Activated effector memory CD4-positive, alpha-beta T cell treated with anti-CD3 and anti-CD28 coated beads, Interleukin-2, amount 50 U/mL, for 16 hours (primary cell): ENCODE results near the gene NDUFA13.
"Not testable (repeated sequence)": the region's sequence is repeated elsewhere in the genome, so short reads cannot be mapped to it uniquely, and the experiment has no call there.

Experiments
- DNase-seq: peaks from one replicate; pipeline ENCODE4 v3.0.0-alpha.2; 2020

Gene NDUFA13

GRCh38 chr19:19515642-19516519 is at the start of gene NDUFA13:
Gene NDUFA13 (plus strand): TSS chr19:19516225. CDS start chr19:19516239, 14 bp downstream.
- peak; percentile 98 for DNase-seq

DNA sequence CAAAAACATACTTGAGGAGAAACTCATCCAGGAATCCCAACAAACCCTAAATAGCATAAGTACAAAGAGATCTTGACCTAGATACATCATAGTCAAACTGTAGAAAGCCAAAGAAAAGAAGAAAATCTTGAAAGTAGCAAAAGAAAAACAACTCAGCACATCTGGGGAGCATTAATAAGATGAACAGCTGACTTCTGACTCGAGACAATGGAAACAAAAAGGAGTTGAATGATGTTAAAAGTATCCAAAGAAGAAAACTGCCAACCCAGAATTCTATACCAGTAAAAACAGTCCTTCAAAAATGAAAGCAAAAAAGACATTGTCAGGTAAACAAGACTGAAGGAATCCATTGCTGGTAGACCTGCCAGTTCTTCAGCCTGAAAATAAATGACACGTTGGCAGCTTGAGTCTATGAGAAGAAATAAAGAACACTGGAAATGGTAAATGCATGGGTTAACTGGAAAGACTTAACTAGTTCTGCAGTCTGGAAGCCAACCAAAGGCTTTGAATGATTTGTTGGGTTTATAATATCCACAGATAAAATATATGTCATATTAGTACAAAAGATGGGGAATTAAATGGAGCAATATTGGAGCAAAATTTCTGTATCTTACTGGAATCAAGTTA is 47.5 kb upstream of the NDUFA13 start:
- no peak for DNase-seq

GRCh38 chr19:19470579-19470978 is 45.4 kb upstream of the NDUFA13 start:
- no peak for DNase-seq

DNA sequence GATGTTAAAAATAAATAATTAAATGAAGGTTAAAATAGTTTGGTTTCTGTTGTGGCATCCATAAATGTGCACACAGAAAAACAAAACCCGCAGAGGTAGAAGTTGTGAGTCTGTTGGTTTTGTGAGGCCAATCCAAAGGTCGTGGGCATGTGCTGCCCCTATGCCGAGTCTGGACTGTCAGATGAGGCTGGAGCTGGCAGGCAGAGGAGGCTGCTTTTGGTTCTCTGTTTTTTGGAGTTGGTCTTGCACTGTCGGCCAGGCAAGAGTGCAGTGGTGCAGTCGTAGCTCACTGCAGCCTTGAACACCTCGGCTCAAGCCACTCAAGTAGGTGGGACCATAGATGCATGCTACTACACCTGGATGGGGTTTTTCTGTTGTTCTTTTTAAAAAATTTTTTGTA is 44.3 kb upstream of the NDUFA13 start:
- DNase-seq: no peak

- not testable (repeated sequence) for DNase-seq
Observed at GRCh38 chr19:19472106-19472505, 43.9 kb upstream of the NDUFA13 start.

DNA sequence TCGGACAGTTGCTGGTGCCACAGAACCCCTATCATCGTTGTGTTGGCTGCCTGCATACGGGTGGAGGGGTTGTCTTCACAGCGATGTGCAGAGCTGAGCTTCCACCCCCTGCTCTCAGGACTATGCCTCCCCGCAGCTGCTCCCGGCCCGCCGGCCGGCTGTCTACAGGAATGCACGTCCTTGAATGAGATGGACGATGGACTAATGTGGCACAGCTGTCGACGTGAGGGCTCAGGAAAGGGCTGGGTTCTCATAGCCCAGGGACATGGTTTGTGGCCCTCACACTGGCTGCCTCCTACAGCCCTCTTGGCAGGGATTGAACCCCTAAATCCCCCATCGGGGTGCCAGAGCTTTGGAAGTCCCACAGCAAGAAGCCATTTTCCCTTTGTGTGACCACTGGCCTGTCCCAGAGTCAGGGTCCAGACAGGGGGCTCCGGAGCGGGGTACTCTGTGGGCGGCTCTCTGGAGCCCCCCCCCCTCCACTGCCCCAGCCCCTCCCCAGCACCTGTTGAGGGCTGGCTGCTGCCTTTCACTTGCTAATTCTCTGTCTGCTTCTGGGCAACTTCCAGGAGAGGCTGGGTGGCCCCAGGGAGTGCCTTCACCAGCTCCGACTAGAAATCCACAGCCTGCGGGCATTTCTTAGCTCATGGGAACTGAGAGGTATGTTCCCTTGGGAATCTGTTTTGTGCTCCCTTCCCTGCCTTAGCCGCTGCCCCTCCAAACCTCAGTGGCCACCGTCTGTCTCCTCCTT is 40.8 kb upstream of the NDUFA13 start:
- no peak for DNase-seq

DNA sequence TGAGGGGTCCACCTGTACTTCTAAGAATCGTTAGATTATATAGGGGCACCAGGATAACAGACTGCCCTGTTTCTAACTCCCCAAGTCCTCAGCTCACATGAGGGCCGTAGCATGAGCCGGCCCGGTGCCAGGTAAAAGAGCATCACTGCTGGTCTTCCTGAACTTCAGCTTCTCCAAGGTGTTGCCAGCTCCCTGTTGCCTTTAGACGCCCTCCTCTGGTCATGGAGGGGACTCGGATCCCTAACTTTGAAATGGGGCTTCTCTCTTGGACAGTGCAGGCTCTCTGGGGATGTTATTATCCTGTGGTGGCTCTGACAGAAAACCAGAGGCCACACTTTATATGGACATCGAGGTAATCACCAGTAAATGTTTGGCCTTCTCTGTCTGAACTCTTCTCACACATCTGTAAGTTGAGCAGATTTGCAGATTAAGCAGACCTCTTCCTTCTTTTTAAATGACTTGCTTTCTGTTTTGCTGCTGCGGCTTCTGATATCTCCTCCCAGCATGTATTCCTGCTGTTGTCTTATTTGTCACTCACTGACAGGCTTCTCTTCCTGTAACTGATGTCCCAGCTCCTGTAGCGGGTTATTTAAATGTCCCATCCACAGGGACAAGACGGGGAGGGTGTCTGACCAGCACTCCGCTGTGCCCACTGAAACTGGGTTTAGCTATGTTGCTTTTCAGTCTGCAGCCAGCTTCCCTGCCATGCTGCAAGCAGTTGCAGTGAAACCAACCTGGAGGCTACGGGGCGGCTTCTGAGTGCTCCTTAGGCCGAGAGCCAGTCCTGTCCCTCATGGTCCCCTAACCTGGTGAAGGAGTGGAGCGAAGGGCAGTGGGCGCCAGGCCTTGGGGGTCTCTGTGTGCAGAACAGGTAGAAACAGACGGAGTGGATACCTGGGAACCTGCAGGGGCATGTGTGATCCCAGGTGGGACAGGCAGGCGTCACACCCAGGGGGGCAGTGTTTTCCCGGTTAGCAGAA is 39.9 kb upstream of the NDUFA13 start:
- no peak for DNase-seq

GRCh38 chr19:19477705-19478383 is 38.2 kb upstream of the NDUFA13 start:
- no peak for DNase-seq

DNA sequence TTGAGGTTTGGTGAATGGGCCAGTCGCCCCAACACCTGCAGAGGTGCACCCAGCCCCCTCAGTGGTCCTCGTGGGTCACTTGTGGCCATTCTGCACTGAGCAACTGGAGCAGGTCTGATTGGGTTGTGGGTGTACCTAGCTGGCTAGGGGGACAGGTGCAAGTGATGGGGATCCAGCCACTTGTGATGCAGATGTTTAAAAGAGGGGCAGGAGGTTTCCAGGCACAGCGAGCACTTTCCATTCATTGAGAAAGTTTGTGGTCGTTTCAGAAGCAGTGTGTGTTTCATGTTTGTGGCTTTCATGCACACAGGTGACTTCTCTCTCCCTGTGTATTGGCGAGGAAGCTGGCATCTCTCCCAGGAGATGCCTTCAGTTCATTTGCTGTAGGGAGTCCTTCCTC is 35.3 kb upstream of the NDUFA13 start:
- DNase-seq: no peak

GRCh38 chr19:19482809-19483596 is 33.0 kb upstream of the NDUFA13 start:
- no peak for DNase-seq

- no peak for DNase-seq
Observed at GRCh38 chr19:19485161-19485997, 30.6 kb upstream of the NDUFA13 start.

DNA sequence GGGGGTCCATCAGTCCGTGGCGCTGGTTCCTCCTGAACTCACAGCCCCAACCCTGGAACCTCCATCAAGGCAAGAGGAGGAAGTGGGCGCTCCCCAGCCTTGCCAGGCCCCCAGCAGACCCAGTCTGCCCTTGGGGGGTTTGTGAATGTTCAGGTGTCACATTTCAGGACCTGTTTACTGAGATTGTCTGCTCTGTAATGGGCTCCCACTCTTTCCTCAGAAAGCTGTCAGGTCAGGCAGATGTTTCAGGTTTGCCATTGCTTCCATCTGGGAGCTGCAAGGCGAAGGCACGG is 30.1 kb upstream of the NDUFA13 start:
- DNase-seq: no peak

GRCh38 chr19:19486343-19487076 is 29.5 kb upstream of the NDUFA13 start:
- DNase-seq: no peak

GRCh38 chr19:19487077-19487949 is 28.7 kb upstream of the NDUFA13 start:
- DNase-seq: no peak

DNA sequence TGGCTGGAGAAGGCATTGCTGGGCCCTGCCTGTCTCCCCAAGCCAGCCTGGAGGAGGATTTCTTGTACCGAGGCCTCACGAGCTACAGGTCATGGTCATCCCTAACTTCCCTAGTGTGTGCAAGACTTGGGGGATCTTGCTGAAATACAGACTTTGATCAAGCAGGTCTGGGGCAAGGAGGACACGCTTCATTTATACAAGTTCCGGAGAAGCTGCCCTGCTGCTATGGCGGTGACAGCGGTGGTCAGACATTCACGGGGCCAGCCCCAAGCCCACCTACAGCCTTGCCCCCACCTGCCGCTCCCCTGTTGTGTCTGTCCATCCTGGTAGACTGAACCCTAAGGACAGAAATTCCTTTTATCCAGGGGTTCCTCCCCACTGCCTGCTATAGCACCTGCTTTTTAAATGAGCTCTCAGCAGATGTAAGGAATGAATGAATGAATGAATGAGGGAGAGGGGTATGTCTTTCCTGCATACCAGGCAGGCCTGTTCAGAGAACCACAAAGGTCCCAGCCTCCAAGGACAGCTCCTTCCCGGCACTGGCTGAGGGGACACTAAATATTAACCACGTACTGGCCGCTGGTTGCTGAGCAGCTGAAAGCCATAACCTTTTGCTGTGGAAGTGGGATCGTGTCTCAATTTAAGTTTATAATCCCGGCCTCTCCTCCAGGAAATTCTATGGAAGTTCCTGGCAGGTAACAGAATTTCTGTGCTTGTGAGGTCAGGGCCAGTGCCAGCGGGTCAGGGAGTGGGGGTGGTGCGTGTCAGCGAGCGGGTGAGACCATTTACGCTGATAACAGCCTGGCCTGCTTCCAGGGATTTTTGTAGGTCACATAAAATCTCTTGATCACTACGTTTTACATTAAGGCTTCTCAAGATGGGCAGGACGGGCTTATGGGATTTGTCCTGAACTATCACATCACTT is 27.8 kb upstream of the NDUFA13 start:
- no peak for DNase-seq

GRCh38 chr19:19488875-19489690 is 26.9 kb upstream of the NDUFA13 start:
- peak; percentile 96 for DNase-seq
